OCI-LY7 (cell line): ENCODE data around the gene ARHGEF4. TPM values are rescaled to one million over a fixed set of nuclear protein-coding genes. Genes with fewer than 3 reads are reported as not detected.

Source experiments
- BruUV-seq: library from RNA; stranded (reverse); fragments of 400-500 nt; replicated peaks from 2 replicates; lab custom pipeline; 2021; lab: Mats Ljungman, UMichigan
- CTCF ChIA-PET: fragments of 300-600 bp; sonication (Branson Sonifier 250); formaldehyde crosslinking; loops from one replicate; lab custom pipeline; 2022; ENCODE audit warnings: antibody characterized with exemption; ENCODE audit not compliant: unreplicated experiment; lab: Charles Lee
- POLR2A ChIA-PET: fragments of 300-600 bp; sonication (Branson Sonifier 250); formaldehyde crosslinking; loops from one replicate; lab custom pipeline; 2022; ENCODE audit warnings: antibody characterized with exemption; lab: Charles Lee
- DNase-seq: peaks from one replicate; pipeline ENCODE4 v3.0.0-alpha.2; 2015; ENCODE audit warnings: low spot score
- H2AFZ ChIP-seq: fragments of 200-600 bp; sonication (generic), shearing (Covaris generic); 2 replicates; pipeline ENCODE4 v1.6.1; 2014; ENCODE audit warnings: mild to moderate bottlenecking, antibody characterized with exemption, low read length, moderate library complexity
- H3K27ac ChIP-seq: fragments of 200-600 bp; sonication (generic); 2 replicates; pipeline ENCODE4 v1.5.1; 2014; ENCODE audit warnings: mixed run types, low read depth, mild to moderate bottlenecking, moderate library complexity, low read length, inconsistent platforms; ENCODE audit not compliant: poor library complexity, severe bottlenecking
- H3K36me3 ChIP-seq: fragments of 200-600 bp; sonication (generic); 2 replicates; pipeline ENCODE4 v1.6.1; 2014; ENCODE audit warnings: mild to moderate bottlenecking, antibody characterized with exemption, low read length, moderate library complexity, mixed read lengths; ENCODE audit not compliant: insufficient read depth
- H3K4me1 ChIP-seq: fragments of 200-600 bp; sonication (generic); 2 replicates; pipeline ENCODE4 v1.5.1; 2014; ENCODE audit warnings: mild to moderate bottlenecking, low read length; ENCODE audit not compliant: insufficient read depth, poor library complexity, severe bottlenecking
- H3K4me2 ChIP-seq: fragments of 200-600 bp; sonication (generic); 2 replicates; pipeline ENCODE4 v1.6.1; 2014; ENCODE audit warnings: mild to moderate bottlenecking, low read length
- H3K4me3 ChIP-seq: fragments of 200-600 bp; sonication (generic); 2 replicates; pipeline ENCODE4 v1.5.1; 2014; ENCODE audit warnings: mild to moderate bottlenecking, low read depth, low read length; ENCODE audit not compliant: poor library complexity, severe bottlenecking
- H3K79me2 ChIP-seq: fragments of 200-600 bp; sonication (generic); 2 replicates; pipeline ENCODE4 v1.6.1; 2016; ENCODE audit warnings: low read depth, mild to moderate bottlenecking, low read length, moderate library complexity, mixed read lengths; ENCODE audit not compliant: insufficient read depth
- H3K9me2 ChIP-seq: fragments of 200-600 bp; sonication (generic); 2 replicates; pipeline ENCODE4 v1.6.1; 2016; ENCODE audit warnings: mild to moderate bottlenecking, low read length, mixed read lengths; ENCODE audit not compliant: insufficient read depth
- H3K9me3 ChIP-seq: fragments of 200-600 bp; sonication (generic); 2 replicates; pipeline ENCODE4 v1.6.1; 2014; ENCODE audit warnings: mild to moderate bottlenecking, mixed run types, low read length, mixed read lengths
- H4K20me1 ChIP-seq: fragments of 200-600 bp; sonication (generic); 2 replicates; pipeline ENCODE4 v1.6.1; 2014; ENCODE audit warnings: mild to moderate bottlenecking, antibody characterized with exemption, low read length, moderate library complexity, mixed read lengths; ENCODE audit not compliant: insufficient read depth
- CTCF ChIP-seq: fragments of 200-600 bp; sonication (generic); conservative IDR thresholded peaks from 2 replicates; pipeline ENCODE4 v1.5.1; 2014; ENCODE audit warnings: mild to moderate bottlenecking, antibody characterized with exemption, low read length, moderate library complexity, mixed read lengths
- EZH2phosphoT487 ChIP-seq: fragments of 200-600 bp; sonication (generic); IDR thresholded peaks from 2 replicates; pipeline ENCODE4 v1.6.1; 2018; ENCODE audit warnings: low read depth, borderline replicate concordance, mild to moderate bottlenecking, mixed run types, antibody characterized with exemption, low read length, moderate library complexity, mixed read lengths
- intact Hi-C: fragments of 100-400 bp; cut with micrococcal nuclease; formaldehyde crosslinking; loops from one replicate; pipeline ENCODE4 v1.10.0; 2022; ENCODE audit not compliant: unreplicated experiment
- total RNA-seq, 2 experiments: library from RNA; depleted of rRNA in 1 of 2; stranded (reverse); fragments of >200 nt in 1 of 2; shearing (Covaris generic) in 1 of 2; gene quantifications; 2 replicates each; pipeline ENCODE4 v1.2.3, GENCODE V29; 2014 to 2022

ARHGEF4 gene
- total RNA-seq, 2 experiments from 2014 or later, result 1.1 to 1.7 TPM

GRCh38 chr2:130826419-130826818 is 10.3 kb upstream of the ARHGEF4 start:
- CTCF ChIA-PET, result no interaction called here
- Histone ChIP-seq H3K36me3 (no peaks in the 10 kb centered on the region), H3K79me2 (no peaks in the 10 kb centered on the region), H4K20me1 (no peaks in the 10 kb centered on the region), H2AFZ (no peak overlapping the region), H3K4me2 (no peak overlapping the region), H3K9me2 (no peaks in the 10 kb centered on the region), H3K9me3 (no peaks in the 10 kb centered on the region), H3K4me3 (no peak overlapping the region), H3K27ac (no peak overlapping the region), H3K4me1 (peaks cover 7% of the 10 kb centered on the region)
- no peak for DNase-seq
- intact Hi-C loops, result no loop called here
- no TSS peak for BruUV-seq
- POLR2A ChIA-PET, result interaction anchor here (0.6 kb wide), 1 partner anchor 20 kb away, joined by 4 read pairs; no protein-coding TSS in a partner anchor
- TF ChIP-seq EZH2phosphoT487, result no peak
- no peak for TF ChIP-seq CTCF

GRCh38 chr2:130826821-130827501 is 9.8 kb upstream of the ARHGEF4 start:
- TF ChIP-seq EZH2phosphoT487, result no peak
- TF ChIP-seq CTCF, result no peak
- ChIA-PET CTCF (no interaction called here), POLR2A (interaction anchor here (0.6 kb wide), 1 partner anchor 20 kb away, joined by 4 read pairs; no protein-coding TSS in a partner anchor)
- Histone ChIP-seq H3K36me3 (no peaks in the 10 kb centered on the region), H3K4me1 (peaks cover 7% of the 10 kb centered on the region), H3K27ac (no peak overlapping the region), H3K4me3 (no peak overlapping the region), H3K9me3 (no peaks in the 10 kb centered on the region), H3K9me2 (no peaks in the 10 kb centered on the region), H3K79me2 (no peaks in the 10 kb centered on the region), H4K20me1 (no peaks in the 10 kb centered on the region), H3K4me2 (no peak overlapping the region), H2AFZ (no peak overlapping the region)
- DNase-seq, result no peak
- BruUV-seq, result no TSS peak
- intact Hi-C loops, result no loop called here

GRCh38 chr2:130827502-130828251 is 9.0 kb upstream of the ARHGEF4 start:
- H2AFZ ChIP-seq, result no peak overlapping the region
- DNase-seq, result no peak
- no peaks in the 10 kb centered on the region for H3K36me3 ChIP-seq
- POLR2A ChIA-PET, result no interaction called here
- CTCF ChIA-PET, result no interaction called here
- peaks cover 7% of the 10 kb centered on the region for H3K4me1 ChIP-seq
- no peaks in the 10 kb centered on the region for H4K20me1 ChIP-seq
- intact Hi-C loops, result no loop called here
- no peak overlapping the region for H3K27ac ChIP-seq
- no peak overlapping the region for H3K4me2 ChIP-seq
- no peaks in the 10 kb centered on the region for H3K9me3 ChIP-seq
- no peaks in the 10 kb centered on the region for H3K9me2 ChIP-seq
- BruUV-seq, result no TSS peak
- no peaks in the 10 kb centered on the region for H3K79me2 ChIP-seq
- TF ChIP-seq EZH2phosphoT487, result no peak
- no peak for TF ChIP-seq CTCF
- H3K4me3 ChIP-seq, result no peak overlapping the region
